Articular chondrocyte of knee joint (primary cell): ENCODE data around the gene SCRN2. TPM values are rescaled to one million over a fixed set of nuclear protein-coding genes. Genes with fewer than 3 reads are reported as not detected.

Experiments used
- total RNA-seq: library from RNA; depleted of rRNA; stranded (reverse); fragments of >200 nt; gene quantifications from 2 replicates; pipeline ENCODE4 v1.2.3, GENCODE V29; 2012

The SCRN2 gene
- total RNA-seq, result 29.4 and 36.5 TPM in 2 replicates

GRCh38 chr17:47840742-47841487 is at the start of gene SCRN2:
Gene SCRN2 (minus strand): TSS chr17:47841273. CDS start chr17:47840843, 430 bp downstream.

DNA sequence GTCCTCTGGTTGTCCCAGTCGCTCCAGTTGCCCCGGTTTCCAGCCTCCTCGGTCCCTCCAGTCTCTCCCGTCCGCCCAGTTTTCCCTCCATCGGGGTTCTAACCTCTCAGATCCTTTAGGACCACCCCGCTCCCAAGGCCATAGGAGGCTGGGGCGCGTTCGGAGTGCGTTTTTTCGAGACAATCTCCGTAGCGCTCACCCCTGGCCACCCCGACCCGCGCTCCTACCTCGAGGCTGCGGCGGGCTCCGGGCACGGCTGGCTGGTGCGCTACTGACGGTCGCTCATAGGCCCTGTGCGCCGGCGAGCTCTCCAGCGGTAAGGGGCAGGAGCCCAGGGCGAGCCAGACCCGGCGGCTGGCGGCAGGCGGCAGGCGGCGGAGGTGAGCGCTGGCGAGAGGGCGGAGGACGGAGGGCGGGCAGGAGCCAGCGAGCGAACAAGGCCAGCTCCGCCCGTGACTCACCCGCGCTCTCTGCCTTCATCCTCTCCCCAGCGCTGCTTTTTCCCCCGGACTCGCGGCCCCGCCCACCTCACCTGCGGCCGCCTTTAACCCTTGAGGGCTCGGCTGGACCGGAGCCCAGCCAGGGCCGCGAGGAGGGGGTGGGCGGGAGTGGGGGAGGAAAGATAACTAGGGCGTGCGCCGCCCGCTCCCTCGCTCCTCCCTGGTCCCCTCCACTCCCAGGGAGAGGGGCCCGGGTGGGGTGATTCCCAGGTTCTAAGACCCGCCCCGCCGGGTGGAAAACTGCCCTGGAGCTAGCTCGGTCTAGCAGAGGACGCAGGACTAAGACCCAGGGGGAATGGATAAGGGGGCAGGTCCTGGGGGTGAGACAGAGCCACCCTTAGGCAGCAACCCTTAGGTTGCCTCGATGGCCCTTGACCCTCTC is 9.9 kb upstream of the SCRN2 start, which contains the start of gene SP6:
Gene SP6, minus strand, starts transcription at position 472 of the 882 bp plus-strand sequence. CDS start 2,734 bp downstream, outside the sequence.

DNA sequence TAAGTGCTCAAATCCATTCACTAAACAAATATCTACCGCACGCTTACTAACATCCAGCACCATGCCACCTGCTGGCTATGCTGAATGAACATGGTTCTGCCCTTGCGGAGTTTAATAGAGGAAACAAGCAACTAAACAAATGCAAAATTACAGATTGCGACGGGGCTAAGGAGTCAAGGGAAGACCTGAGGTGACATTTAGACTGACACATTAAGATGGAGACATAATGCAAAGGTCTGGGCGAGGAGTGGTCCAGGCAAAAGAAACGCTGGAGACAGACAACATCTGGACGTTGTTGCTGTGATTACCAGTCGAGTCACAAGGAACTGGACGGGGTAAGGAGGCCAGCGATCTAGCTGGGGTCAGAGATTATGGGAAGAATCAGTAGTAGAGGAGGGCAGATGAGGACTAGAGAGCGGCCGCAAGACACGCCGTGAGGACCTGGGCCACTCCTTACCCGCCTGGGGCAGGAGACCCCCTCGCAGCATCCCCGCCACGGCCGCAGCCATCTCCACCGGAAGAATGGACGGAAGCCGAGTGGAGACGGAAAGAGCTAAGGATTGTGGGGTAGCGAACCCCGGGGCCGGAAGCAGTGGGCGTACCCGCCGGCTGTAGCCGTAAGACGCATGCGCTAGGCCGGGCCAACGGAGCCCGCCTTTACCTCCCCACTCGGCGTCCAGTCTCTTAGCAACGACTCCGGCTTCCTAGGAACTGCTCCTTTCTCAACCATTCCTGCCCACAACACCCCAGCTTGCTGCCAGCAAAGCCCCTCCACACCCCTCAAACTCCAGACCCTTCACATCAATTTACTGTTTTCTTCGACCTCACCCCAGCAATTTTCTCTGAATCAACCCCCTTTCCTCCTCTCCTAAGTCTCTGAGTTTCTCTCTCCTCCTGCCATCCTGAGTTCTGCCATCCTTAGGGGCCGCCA is 9.8 kb downstream of the SCRN2 start, which contains the start of the genes LRRC46 and MRPL10:
Gene LRRC46, plus strand, starts transcription at position 668 of the 931 bp plus-strand sequence. CDS start 320 bp downstream, outside the sequence.
Gene MRPL10, minus strand, starts transcription at position 539 of the 931 bp plus-strand sequence. Its CDS starts 30 bp downstream, at position 509.

DNA sequence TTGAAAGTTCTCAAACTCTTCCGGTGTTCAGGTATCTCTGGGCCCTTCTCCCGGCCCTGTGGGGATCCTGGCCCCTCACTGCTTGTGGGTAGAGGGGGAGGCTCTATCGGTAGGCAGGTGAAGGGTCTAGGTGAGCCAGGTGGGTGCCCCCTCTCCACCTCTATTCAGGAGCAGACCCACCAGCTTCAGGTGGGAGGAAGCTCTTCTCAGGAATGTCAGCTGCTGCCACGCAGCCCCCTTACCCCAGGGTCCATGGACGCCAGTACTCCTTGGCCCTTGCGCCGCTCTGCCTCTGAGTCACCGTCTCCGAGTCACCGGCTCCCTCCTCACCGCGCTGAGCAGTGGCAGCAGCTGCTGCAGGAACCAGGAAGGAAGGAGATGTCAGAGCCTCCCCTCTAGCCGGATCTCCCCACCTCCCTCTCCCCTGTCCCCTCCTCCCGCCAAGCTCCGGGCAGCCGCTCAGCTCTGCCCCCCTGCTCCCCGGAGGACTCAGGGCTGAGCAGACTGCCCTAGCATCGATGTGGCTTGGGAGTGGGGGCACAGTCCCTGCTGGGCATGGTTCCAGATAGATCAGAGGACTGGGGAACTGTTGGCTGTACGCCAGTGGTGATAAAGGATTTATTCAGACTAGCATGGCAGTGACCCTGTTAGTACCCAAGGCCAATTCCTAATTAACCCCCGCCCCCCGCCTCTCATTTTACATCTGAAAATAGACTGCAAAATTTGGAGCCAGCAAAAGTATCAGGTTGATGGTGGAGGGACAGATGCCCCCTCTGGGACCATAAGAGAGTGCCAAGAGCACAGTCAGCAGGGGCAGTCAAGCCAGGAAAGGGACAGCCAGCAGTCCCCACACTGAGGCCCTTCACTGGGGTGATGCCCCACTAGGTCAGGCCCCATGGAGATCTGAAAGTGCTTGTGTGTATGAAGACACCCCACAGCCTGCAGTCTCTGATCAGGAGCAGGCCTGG is 19.4 kb downstream of the SCRN2 start, which contains the start of gene OSBPL7:
Gene OSBPL7, minus strand, starts transcription at position 371 of the 968 bp plus-strand sequence. CDS start 1,516 bp downstream, outside the sequence.

Other genes with a start within 250 kb of the SCRN2 start
- gene KPNB1, start 191.4 kb downstream of the SCRN2 start, total RNA-seq, result 282 and 311 TPM in 2 replicates
- 11.1 and 12.5 TPM in 2 replicates for gene TBKBP1, start 147.1 kb downstream of the SCRN2 start, total RNA-seq
- not detected in 2 replicates for gene TBX21, start 108.0 kb downstream of the SCRN2 start, total RNA-seq
- 6.8 and 9.5 TPM in 2 replicates for gene OSBPL7, start 19.5 kb downstream of the SCRN2 start, total RNA-seq
- 31.5 and 33.6 TPM in 2 replicates for gene MRPL10, start 9.7 kb downstream of the SCRN2 start, total RNA-seq
- gene LRRC46, start 9.6 kb downstream of the SCRN2 start, total RNA-seq, result 0.11 and 0.13 TPM in 2 replicates
- 0.22 and 0.26 TPM in 2 replicates for gene SP6, start 9.9 kb upstream of the SCRN2 start, total RNA-seq
- 2.2 and 2.6 TPM in 2 replicates for gene SP2, start 55.0 kb upstream of the SCRN2 start, total RNA-seq
- gene PNPO, start 100.3 kb upstream of the SCRN2 start, total RNA-seq, result 46.6 and 47.6 TPM in 2 replicates
- gene PRR15L, start 116.6 kb upstream of the SCRN2 start, total RNA-seq, result 0.11 TPM in 1 of 2 replicates, not detected in the other
- 51.1 and 55.5 TPM in 2 replicates for gene CDK5RAP3, start 129.8 kb upstream of the SCRN2 start, total RNA-seq
- 174 and 180 TPM in 2 replicates for gene COPZ2, start 196.5 kb upstream of the SCRN2 start, total RNA-seq
- 150 and 167 TPM in 2 replicates for gene NFE2L1, start 207.1 kb upstream of the SCRN2 start, total RNA-seq